BE2C (cell line): Measurements from ENCODE around the gene KCNA1.

Source experiments
- DNase-seq: peaks from one replicate; pipeline ENCODE4 v3.0.0-alpha.2; 2020
- H3K27me3 ChIP-seq: fragments of 250-450 bp; sonication (Bioruptor Pico); 2 replicates; pipeline ENCODE4 v1.5.1; 2020; ENCODE audit warnings: mild to moderate bottlenecking
- H3K36me3 ChIP-seq: fragments of 250-450 bp; sonication (Bioruptor Pico); 2 replicates; pipeline ENCODE4 v1.5.1; 2020; ENCODE audit warnings: mild to moderate bottlenecking
- H3K4me1 ChIP-seq: fragments of 250-450 bp; sonication (Bioruptor Pico); 2 replicates; pipeline ENCODE4 v1.5.1; 2020
- H3K4me3 ChIP-seq: 2 replicates; pipeline ENCODE4 v1.5.1; 2011; ENCODE audit warnings: low read depth, low read length
- H3K9me3 ChIP-seq: fragments of 250-450 bp; sonication (Bioruptor Pico); 2 replicates; pipeline ENCODE4 v1.5.1; 2020
- CTCF ChIP-seq: IDR thresholded peaks from 2 replicates; pipeline ENCODE4 v1.5.1; 2012; ENCODE audit warnings: mild to moderate bottlenecking, low read depth, low read length

Gene KCNA1

GRCh38 chr12:4905316-4905715, 4.4 kb upstream of the KCNA1 start:
- H3K4me1 ChIP-seq = no peaks in the 10 kb centered on the region
- H3K36me3 ChIP-seq = no peaks in the 10 kb centered on the region
- TF ChIP-seq CTCF = no peak
- DNase-seq = no peak
- H3K9me3 ChIP-seq = no peaks in the 10 kb centered on the region
- H3K27me3 ChIP-seq = peaks cover 30% of the 10 kb centered on the region
- no peak overlapping the region for H3K4me3 ChIP-seq

GRCh38 chr12:4908684-4909409, 858 bp upstream of the KCNA1 start:
- no peak overlapping the region for H3K4me3 ChIP-seq
- DNase-seq = no peak
- no peaks in the 10 kb centered on the region for H3K36me3 ChIP-seq
- H3K9me3 ChIP-seq = no peaks in the 10 kb centered on the region
- no peaks in the 10 kb centered on the region for H3K4me1 ChIP-seq
- peaks cover 64% of the 10 kb centered on the region for H3K27me3 ChIP-seq
- TF ChIP-seq CTCF = no peak

DNA sequence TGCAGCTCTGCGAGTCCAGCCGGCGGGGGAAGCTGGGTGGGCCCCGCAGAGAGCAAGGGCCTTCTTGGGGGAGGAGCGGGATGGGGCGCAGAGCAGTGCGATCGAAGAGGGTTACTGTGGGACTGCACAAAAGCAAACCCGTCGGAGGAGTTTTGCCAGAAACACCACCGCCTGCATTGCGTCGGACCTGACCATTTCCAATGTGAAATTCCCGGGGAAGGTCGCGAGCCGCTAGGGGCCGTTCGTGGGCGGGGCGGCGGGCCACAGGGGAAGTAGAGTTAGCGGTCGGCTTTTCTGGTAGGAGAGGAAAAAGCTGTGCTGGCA, 333 bp upstream of the KCNA1 start:
- Histone ChIP-seq H3K27me3 (peaks cover 69% of the 10 kb centered on the region), H3K4me1 (no peaks in the 10 kb centered on the region), H3K36me3 (no peaks in the 10 kb centered on the region), H3K4me3 (no peak overlapping the region), H3K9me3 (no peaks in the 10 kb centered on the region)
- no peak for TF ChIP-seq CTCF
- no peak for DNase-seq

DNA sequence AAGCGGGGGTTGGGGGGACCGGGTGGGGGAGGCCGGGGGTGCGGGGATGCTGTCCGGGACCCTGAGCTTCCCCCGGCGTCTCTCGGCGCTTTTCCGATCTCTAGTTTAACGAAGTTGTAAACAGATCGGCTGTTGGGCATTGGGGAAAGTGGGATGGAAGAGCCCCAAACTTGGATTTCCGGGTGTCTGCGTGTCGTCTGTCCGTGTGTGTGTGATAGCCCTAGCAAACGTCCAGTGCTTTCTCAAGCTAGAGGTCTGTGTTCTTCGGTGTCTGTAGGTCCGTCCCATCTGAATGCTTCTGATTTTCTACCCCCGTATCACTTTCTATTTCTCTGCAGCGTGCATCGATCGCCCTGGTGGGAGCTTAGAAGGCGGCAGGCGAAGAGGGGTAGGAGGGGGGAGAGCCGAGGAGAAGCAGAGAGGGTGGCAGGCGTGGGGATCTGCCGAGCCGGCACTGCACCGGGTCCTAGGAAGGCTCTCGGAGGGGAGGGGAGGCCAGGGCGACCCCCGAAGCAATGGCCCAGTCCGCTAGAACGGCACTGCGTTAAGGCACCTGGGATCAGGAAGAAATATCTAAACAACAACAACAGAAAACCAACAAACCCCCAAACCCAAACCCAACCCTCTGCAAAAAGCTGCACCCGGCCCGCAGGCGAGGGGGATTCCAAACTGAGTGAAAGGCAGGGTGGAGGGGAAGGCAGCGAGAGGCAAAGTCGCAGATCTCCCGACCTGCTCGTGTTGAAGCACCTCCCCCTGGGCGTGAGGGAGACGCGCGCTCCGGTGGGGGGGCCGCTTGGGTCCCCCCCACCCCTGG, 1.0 kb downstream of the KCNA1 start:
- DNase-seq = no peak
- H3K4me1 ChIP-seq = no peaks in the 10 kb centered on the region
- no peak overlapping the region for H3K4me3 ChIP-seq
- H3K36me3 ChIP-seq = no peaks in the 10 kb centered on the region
- H3K27me3 ChIP-seq = peaks cover 83% of the 10 kb centered on the region
- H3K9me3 ChIP-seq = no peaks in the 10 kb centered on the region
- no peak for TF ChIP-seq CTCF

GRCh38 chr12:4911316-4911994, 1.8 kb downstream of the KCNA1 start:
- Histone ChIP-seq H3K27me3 (peaks cover 88% of the 10 kb centered on the region), H3K9me3 (no peaks in the 10 kb centered on the region), H3K4me3 (no peak overlapping the region), H3K36me3 (no peaks in the 10 kb centered on the region), H3K4me1 (no peaks in the 10 kb centered on the region)
- no peak for DNase-seq
- TF ChIP-seq CTCF = no peak
